ENCODE measurements around the gene FBXL7. TPM values are rescaled to one million over a fixed set of nuclear protein-coding genes. Genes with fewer than 3 reads are reported as not detected.

FBXL7 gene
- polyA plus RNA-seq, 3 donors, result not detected

- no peak for DNase-seq
- Histone ChIP-seq H3K27ac (ENCODE audit: low read depth in 1 of 2, low read length in 2 of 2) (no peak overlapping the region), H3K4me2 (replicated peaks; ENCODE audit: extremely low read depth, low read length, poor library complexity, severe bottlenecking) (no peak overlapping the region), H3K4me1 (ENCODE audit: control insufficient read depth in 1 of 2, insufficient read depth in 2 of 2, low read length in 2 of 2) (no peaks in the 10 kb centered on the region), H3K4me3 (replicated peaks in 1 of 3; ENCODE audit: low read depth in 2 of 3, low read length in 3 of 3) (no peak overlapping the region), H3K27me3 (ENCODE audit: control insufficient read depth in 2 of 2, insufficient read depth in 2 of 2, low read length in 2 of 2) (no peaks in the 10 kb centered on the region), H3K9me3 (replicated peaks in 1 of 2; ENCODE audit: control insufficient read depth in 1 of 2, insufficient read depth in 1 of 2, low read length in 2 of 2) (peaks cover 31 to 33% of the 10 kb centered on the region in 2 donors), H3K79me2 (ENCODE audit: insufficient read depth, low read length) (no peaks in the 10 kb centered on the region), H2AFZ (ENCODE audit: insufficient read depth, low read depth, low read length, poor library complexity, severe bottlenecking) (no peak overlapping the region), H4K20me1 (ENCODE audit: insufficient read depth, low read length) (no peaks in the 10 kb centered on the region), H3K36me3 (replicated peaks in 1 of 2; ENCODE audit: control insufficient read depth in 1 of 2, insufficient read depth in 2 of 2, low read length in 2 of 2) (no peaks in the 10 kb centered on the region), H3K9ac (ENCODE audit: insufficient read depth, low read length, poor library complexity, severe bottlenecking) (no peak overlapping the region)
- no peaks in the 10 kb centered on the region for H3K27me3 Mint-ChIP-seq (ENCODE audit: low read depth in 3 of 3)
- WGBS (ENCODE audit: insufficient coverage), result no CpG with 5 or more reads among the region's 1 CpG
- peaks cover 4 to 16% (median 8%) of the 10 kb centered on the region in 7 donors for H3K9me3 Mint-ChIP-seq
- no peaks in the 10 kb centered on the region for H3K36me3 Mint-ChIP-seq
- TF ChIP-seq CTCF (IDR thresholded peaks at IDR 0.05), result no peak
- no peak overlapping the region for H3K4me3 Mint-ChIP-seq
- no peak overlapping the region for H3K27ac Mint-ChIP-seq
- intact Hi-C loops (cut with micrococcal nuclease), result no loop called here
- H3K4me1 Mint-ChIP-seq, result no peaks in the 10 kb centered on the region
These were observed 189.9 kb downstream of the FBXL7 start for GRCh38 chr5:15689836-15690235.

GRCh38 chr5:15690611-15691010, 190.6 kb downstream of the FBXL7 start:
- Histone ChIP-seq H3K27ac (ENCODE audit: low read depth in 1 of 2, low read length in 2 of 2) (no peak overlapping the region), H3K4me2 (replicated peaks; ENCODE audit: extremely low read depth, low read length, poor library complexity, severe bottlenecking) (no peak overlapping the region), H3K9ac (ENCODE audit: insufficient read depth, low read length, poor library complexity, severe bottlenecking) (no peak overlapping the region), H3K4me3 (replicated peaks in 1 of 3; ENCODE audit: low read depth in 2 of 3, low read length in 3 of 3) (no peak overlapping the region), H3K36me3 (replicated peaks in 1 of 2; ENCODE audit: control insufficient read depth in 1 of 2, insufficient read depth in 2 of 2, low read length in 2 of 2) (no peaks in the 10 kb centered on the region), H2AFZ (ENCODE audit: insufficient read depth, low read depth, low read length, poor library complexity, severe bottlenecking) (no peak overlapping the region), H3K79me2 (ENCODE audit: insufficient read depth, low read length) (no peaks in the 10 kb centered on the region), H3K27me3 (ENCODE audit: control insufficient read depth in 2 of 2, insufficient read depth in 2 of 2, low read length in 2 of 2) (no peaks in the 10 kb centered on the region), H3K4me1 (ENCODE audit: control insufficient read depth in 1 of 2, insufficient read depth in 2 of 2, low read length in 2 of 2) (no peaks in the 10 kb centered on the region), H4K20me1 (ENCODE audit: insufficient read depth, low read length) (no peaks in the 10 kb centered on the region), H3K9me3 (replicated peaks in 1 of 2; ENCODE audit: control insufficient read depth in 1 of 2, insufficient read depth in 1 of 2, low read length in 2 of 2) (peaks cover 34 to 39% of the 10 kb centered on the region in 2 donors)
- Mint-ChIP-seq H3K36me3 (no peaks in the 10 kb centered on the region), H3K27me3 (ENCODE audit: low read depth in 3 of 3) (no peaks in the 10 kb centered on the region), H3K27ac (no peak overlapping the region), H3K9me3 (peaks cover 4 to 16% (median 8%) of the 10 kb centered on the region in 7 donors), H3K4me1 (no peaks in the 10 kb centered on the region), H3K4me3 (no peak overlapping the region)
- no peak for DNase-seq
- no peak for TF ChIP-seq CTCF (IDR thresholded peaks at IDR 0.05)
- intact Hi-C loops (cut with micrococcal nuclease), result no loop called here
- no CpG with 5 or more reads among the region's 1 CpG for WGBS (ENCODE audit: insufficient coverage)

Data from CD14-positive monocyte (primary cell).